NCI-H1436 (cell line): ENCODE results near the gene EIF5B.
"Not testable (repeated sequence)": the region's sequence is repeated elsewhere in the genome, so short reads cannot be mapped to it uniquely, and the experiment has no call there.

ENCODE experiments used
- DNase-seq: peaks from one replicate; lab custom pipeline; 2025; lab: John Stamatoyannopoulos, UW

The EIF5B gene

GRCh38 chr2:99337113-99338028, at the start of gene EIF5B:
EIF5B (plus strand) TSS chr2:99337389; CDS start chr2:99337555, 166 bp downstream.
- peak; percentile 94 for DNase-seq

GRCh38 chr2:99297994-99298393, 39.2 kb upstream of the EIF5B start:
- no peak for DNase-seq

GRCh38 chr2:99299580-99299979, 37.6 kb upstream of the EIF5B start:
- no peak for DNase-seq

- DNase-seq: not testable (repeated sequence)
Measured at GRCh38 chr2:99301097-99301496, 36.1 kb upstream of the EIF5B start, which contains the start of gene LYG1. LYG1 (minus strand) TSS chr2:99301197; CDS start chr2:99295670, 5,527 bp downstream.

GRCh38 chr2:99317161-99317872, 19.9 kb upstream of the EIF5B start:
- no peak for DNase-seq

GRCh38 chr2:99317873-99318200, 19.4 kb upstream of the EIF5B start:
- not testable (repeated sequence) for DNase-seq

GRCh38 chr2:99325384-99325783, 11.8 kb upstream of the EIF5B start:
- no peak for DNase-seq

GRCh38 chr2:99335911-99336803, 1.0 kb upstream of the EIF5B start, which contains the start of gene TXNDC9:
TXNDC9 (minus strand) TSS chr2:99336333; CDS start chr2:99333210, 3,123 bp downstream.
- DNase-seq: peak; percentile 99

- DNase-seq: no peak
Measured at GRCh38 chr2:99336804-99337112, 431 bp upstream of the EIF5B start.

GRCh38 chr2:99338029-99338585, 918 bp downstream of the EIF5B start:
- no peak for DNase-seq

GRCh38 chr2:99340669-99341236, 3.6 kb downstream of the EIF5B start:
- DNase-seq: no peak

GRCh38 chr2:99342536-99342935, 5.3 kb downstream of the EIF5B start:
- no peak for DNase-seq

- not testable (repeated sequence) for DNase-seq
Measured at GRCh38 chr2:99345446-99345845, 8.3 kb downstream of the EIF5B start.

- DNase-seq: no peak
Measured at GRCh38 chr2:99346218-99346617, 9.0 kb downstream of the EIF5B start.

GRCh38 chr2:99348173-99348572, 11.0 kb downstream of the EIF5B start:
- DNase-seq: no peak

GRCh38 chr2:99350194-99350593, 13.0 kb downstream of the EIF5B start:
- no peak for DNase-seq

GRCh38 chr2:99354070-99354469, 16.9 kb downstream of the EIF5B start:
- no peak for DNase-seq

- not testable (repeated sequence) for DNase-seq
Measured at GRCh38 chr2:99354825-99355224, 17.6 kb downstream of the EIF5B start.

- no peak for DNase-seq
Measured at GRCh38 chr2:99356853-99357252, 19.7 kb downstream of the EIF5B start.

- no peak for DNase-seq
Measured at GRCh38 chr2:99365661-99366060, 28.5 kb downstream of the EIF5B start.

- DNase-seq: not testable (repeated sequence)
Measured at GRCh38 chr2:99368854-99369253, 31.7 kb downstream of the EIF5B start.
